GM23338 (cell line): ENCODE measurements around the gene KCNJ16. TPM values are rescaled to one million over a fixed set of nuclear protein-coding genes. Genes with fewer than 3 reads are reported as not detected.

Experiments used
- ATAC-seq: fragments of 200-7000 bp; cut with Tn5 transposase; 3 replicates; pipeline ENCODE4 v1.9.1; 2020
- DNase-seq: peaks from one replicate; pipeline ENCODE4 v3.0.0-alpha.2; 2015; ENCODE audit warnings: low spot score
- H2AFZ ChIP-seq: fragments of 200-600 bp; sonication (generic); 2 replicates; pipeline ENCODE4 v1.8.0; 2016; ENCODE audit warnings: antibody characterized with exemption, mild to moderate bottlenecking, moderate library complexity
- H3F3A ChIP-seq: fragments of 200-600 bp; sonication (generic); replicated peaks from 2 replicates; pipeline ENCODE4 v1.8.0; 2017; ENCODE audit warnings: antibody characterized with exemption, mixed run types, low read depth
- H3K27ac ChIP-seq: fragments of 200-600 bp; sonication (generic); 2 replicates; pipeline ENCODE4 v1.6.1; 2016; ENCODE audit warnings: low read depth
- H3K27me3 ChIP-seq: fragments of 200-600 bp; sonication (generic); 2 replicates; pipeline ENCODE4 v1.8.0; 2016; ENCODE audit warnings: mild to moderate bottlenecking, mixed run types, moderate library complexity; ENCODE audit not compliant: insufficient read depth
- H3K36me3 ChIP-seq: fragments of 200-600 bp; sonication (generic); 2 replicates; pipeline ENCODE4 v1.8.0; 2016; ENCODE audit warnings: mild to moderate bottlenecking; ENCODE audit not compliant: insufficient read depth
- H3K4me1 ChIP-seq: fragments of 200-600 bp; sonication (generic); 2 replicates; pipeline ENCODE4 v1.8.0; 2016; ENCODE audit warnings: mild to moderate bottlenecking, moderate library complexity; ENCODE audit not compliant: insufficient read depth
- H3K4me2 ChIP-seq: fragments of 200-600 bp; sonication (generic); 2 replicates; pipeline ENCODE4 v1.7.1; 2017; ENCODE audit warnings: mixed run types
- H3K4me3 ChIP-seq: fragments of 200-600 bp; sonication (generic); 2 replicates; pipeline ENCODE4 v1.6.1; 2016; ENCODE audit warnings: mixed run types
- H3K79me2 ChIP-seq: fragments of 200-600 bp; sonication (generic); replicated peaks from 2 replicates; pipeline ENCODE4 v1.8.0; 2017; ENCODE audit warnings: mild to moderate bottlenecking; ENCODE audit not compliant: insufficient read depth
- H3K9me2 ChIP-seq: fragments of 200-600 bp; sonication (generic); 2 replicates; pipeline ENCODE4 v1.8.0; 2017; ENCODE audit not compliant: insufficient read depth
- H4K20me1 ChIP-seq: fragments of 200-600 bp; sonication (generic); replicated peaks from 2 replicates; pipeline ENCODE4 v1.8.0; 2017; ENCODE audit warnings: mild to moderate bottlenecking; ENCODE audit not compliant: insufficient read depth
- H3K27ac Mint-ChIP-seq: 2 replicates; pipeline ENCODE4 v1.8.0; 2020; ENCODE audit warnings: inconsistent platforms, mild to moderate bottlenecking, moderate library complexity, mixed read lengths
- H3K27me3 Mint-ChIP-seq: 3 replicates; pipeline ENCODE4 v1.8.0; 2022; ENCODE audit warnings: low read depth, mild to moderate bottlenecking, moderate library complexity, mixed read lengths, inconsistent platforms; ENCODE audit not compliant: insufficient read depth, poor library complexity
- H3K36me3 Mint-ChIP-seq: 3 replicates; pipeline ENCODE4 v1.8.0; 2021; ENCODE audit warnings: low read depth, mild to moderate bottlenecking, inconsistent platforms, moderate library complexity, mixed read lengths
- H3K4me1 Mint-ChIP-seq: 3 replicates; pipeline ENCODE4 v1.8.0; 2020; ENCODE audit warnings: mild to moderate bottlenecking, inconsistent platforms, mixed read lengths
- H3K4me3 Mint-ChIP-seq: 3 replicates; pipeline ENCODE4 v1.8.0; 2021; ENCODE audit warnings: moderate library complexity, mild to moderate bottlenecking, inconsistent platforms, mixed read lengths
- H3K9me3 Mint-ChIP-seq: 3 replicates; pipeline ENCODE4 v1.8.0; 2020; ENCODE audit warnings: moderate library complexity, mild to moderate bottlenecking, inconsistent platforms, mixed read lengths
- CREB1 ChIP-seq: fragments of 250-450 bp; sonication (Bioruptor Pico); IDR thresholded peaks from 2 replicates; pipeline ENCODE4 v1.5.0; 2020; ENCODE audit warnings: low read depth, mild to moderate bottlenecking, moderate library complexity
- EZH2phosphoT487 ChIP-seq: fragments of 200-600 bp; sonication (generic); IDR thresholded peaks from one replicate; pipeline ENCODE4 v1.8.1; 2018; ENCODE audit warnings: antibody characterized with exemption; ENCODE audit not compliant: unreplicated experiment
- JUNB ChIP-seq: IDR thresholded peaks from one replicate; pipeline ENCODE4 v1.6.1; 2016; ENCODE audit warnings: antibody characterized with exemption; ENCODE audit not compliant: unreplicated experiment
- STAT1 ChIP-seq: IDR thresholded peaks from one replicate; pipeline ENCODE4 v1.6.1; 2016; ENCODE audit warnings: antibody characterized with exemption; ENCODE audit not compliant: unreplicated experiment
- polyA plus RNA-seq: library from polyadenylated mRNA; unstranded; fragments of >200 nt; fragmentation: Nextera tagmentation; extraction: Ambion mirVana; gene quantifications from 2 replicates; pipeline ENCODE4 v1.2.1, GENCODE V29; 2016
- total RNA-seq: library from RNA; depleted of rRNA; stranded (reverse); fragments of >200 nt; shearing (Covaris generic); gene quantifications from 2 replicates; pipeline ENCODE4 v1.2.3, GENCODE V29; 2014
- TF ChIP-seq, protein P1 (sequence below): fragments of 250-450 bp; sonication (Bioruptor Pico); IDR thresholded peaks from 2 replicates; pipeline ENCODE4 v1.5.0; 2020; ENCODE audit warnings: mild to moderate bottlenecking, moderate library complexity

The KCNJ16 gene
- total and polyA plus RNA-seq, 2 experiments from 2014 or later, result not detected

DNA sequence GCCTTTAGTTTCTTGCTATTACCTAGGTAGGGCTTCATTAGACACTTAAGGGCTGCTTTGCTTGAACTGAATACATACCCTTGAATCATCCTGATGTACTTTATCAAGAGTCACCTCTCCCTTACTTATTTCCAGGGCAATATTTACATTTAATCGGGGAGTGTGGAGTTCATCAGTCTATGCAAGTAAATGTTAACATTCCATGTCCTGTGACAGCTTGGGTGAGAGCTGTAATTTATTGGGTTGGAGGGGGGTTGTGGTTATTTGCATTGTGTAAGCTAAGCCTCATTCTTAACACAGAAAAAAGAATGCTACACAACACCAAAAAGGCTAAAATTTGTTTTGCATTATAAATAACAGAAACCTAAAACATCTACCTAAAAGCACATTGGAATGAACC is 16.7 kb downstream of the KCNJ16 start:
- no peak for ATAC-seq
- no peaks in the 10 kb centered on the region for H3K36me3 ChIP-seq
- Mint-ChIP-seq H3K4me1 (peaks cover 3% of the 10 kb centered on the region; the same call in 2 of the 3 replicates), H3K4me3 (no peak overlapping the region), H3K27me3 (peaks cover 1% of the 10 kb centered on the region), H3K9me3 (no peaks in the 10 kb centered on the region), H3K27ac (no peak overlapping the region), H3K36me3 (no peaks in the 10 kb centered on the region)
- no peak overlapping the region for H3K4me3 ChIP-seq
- TF ChIP-seq, protein P1, sequence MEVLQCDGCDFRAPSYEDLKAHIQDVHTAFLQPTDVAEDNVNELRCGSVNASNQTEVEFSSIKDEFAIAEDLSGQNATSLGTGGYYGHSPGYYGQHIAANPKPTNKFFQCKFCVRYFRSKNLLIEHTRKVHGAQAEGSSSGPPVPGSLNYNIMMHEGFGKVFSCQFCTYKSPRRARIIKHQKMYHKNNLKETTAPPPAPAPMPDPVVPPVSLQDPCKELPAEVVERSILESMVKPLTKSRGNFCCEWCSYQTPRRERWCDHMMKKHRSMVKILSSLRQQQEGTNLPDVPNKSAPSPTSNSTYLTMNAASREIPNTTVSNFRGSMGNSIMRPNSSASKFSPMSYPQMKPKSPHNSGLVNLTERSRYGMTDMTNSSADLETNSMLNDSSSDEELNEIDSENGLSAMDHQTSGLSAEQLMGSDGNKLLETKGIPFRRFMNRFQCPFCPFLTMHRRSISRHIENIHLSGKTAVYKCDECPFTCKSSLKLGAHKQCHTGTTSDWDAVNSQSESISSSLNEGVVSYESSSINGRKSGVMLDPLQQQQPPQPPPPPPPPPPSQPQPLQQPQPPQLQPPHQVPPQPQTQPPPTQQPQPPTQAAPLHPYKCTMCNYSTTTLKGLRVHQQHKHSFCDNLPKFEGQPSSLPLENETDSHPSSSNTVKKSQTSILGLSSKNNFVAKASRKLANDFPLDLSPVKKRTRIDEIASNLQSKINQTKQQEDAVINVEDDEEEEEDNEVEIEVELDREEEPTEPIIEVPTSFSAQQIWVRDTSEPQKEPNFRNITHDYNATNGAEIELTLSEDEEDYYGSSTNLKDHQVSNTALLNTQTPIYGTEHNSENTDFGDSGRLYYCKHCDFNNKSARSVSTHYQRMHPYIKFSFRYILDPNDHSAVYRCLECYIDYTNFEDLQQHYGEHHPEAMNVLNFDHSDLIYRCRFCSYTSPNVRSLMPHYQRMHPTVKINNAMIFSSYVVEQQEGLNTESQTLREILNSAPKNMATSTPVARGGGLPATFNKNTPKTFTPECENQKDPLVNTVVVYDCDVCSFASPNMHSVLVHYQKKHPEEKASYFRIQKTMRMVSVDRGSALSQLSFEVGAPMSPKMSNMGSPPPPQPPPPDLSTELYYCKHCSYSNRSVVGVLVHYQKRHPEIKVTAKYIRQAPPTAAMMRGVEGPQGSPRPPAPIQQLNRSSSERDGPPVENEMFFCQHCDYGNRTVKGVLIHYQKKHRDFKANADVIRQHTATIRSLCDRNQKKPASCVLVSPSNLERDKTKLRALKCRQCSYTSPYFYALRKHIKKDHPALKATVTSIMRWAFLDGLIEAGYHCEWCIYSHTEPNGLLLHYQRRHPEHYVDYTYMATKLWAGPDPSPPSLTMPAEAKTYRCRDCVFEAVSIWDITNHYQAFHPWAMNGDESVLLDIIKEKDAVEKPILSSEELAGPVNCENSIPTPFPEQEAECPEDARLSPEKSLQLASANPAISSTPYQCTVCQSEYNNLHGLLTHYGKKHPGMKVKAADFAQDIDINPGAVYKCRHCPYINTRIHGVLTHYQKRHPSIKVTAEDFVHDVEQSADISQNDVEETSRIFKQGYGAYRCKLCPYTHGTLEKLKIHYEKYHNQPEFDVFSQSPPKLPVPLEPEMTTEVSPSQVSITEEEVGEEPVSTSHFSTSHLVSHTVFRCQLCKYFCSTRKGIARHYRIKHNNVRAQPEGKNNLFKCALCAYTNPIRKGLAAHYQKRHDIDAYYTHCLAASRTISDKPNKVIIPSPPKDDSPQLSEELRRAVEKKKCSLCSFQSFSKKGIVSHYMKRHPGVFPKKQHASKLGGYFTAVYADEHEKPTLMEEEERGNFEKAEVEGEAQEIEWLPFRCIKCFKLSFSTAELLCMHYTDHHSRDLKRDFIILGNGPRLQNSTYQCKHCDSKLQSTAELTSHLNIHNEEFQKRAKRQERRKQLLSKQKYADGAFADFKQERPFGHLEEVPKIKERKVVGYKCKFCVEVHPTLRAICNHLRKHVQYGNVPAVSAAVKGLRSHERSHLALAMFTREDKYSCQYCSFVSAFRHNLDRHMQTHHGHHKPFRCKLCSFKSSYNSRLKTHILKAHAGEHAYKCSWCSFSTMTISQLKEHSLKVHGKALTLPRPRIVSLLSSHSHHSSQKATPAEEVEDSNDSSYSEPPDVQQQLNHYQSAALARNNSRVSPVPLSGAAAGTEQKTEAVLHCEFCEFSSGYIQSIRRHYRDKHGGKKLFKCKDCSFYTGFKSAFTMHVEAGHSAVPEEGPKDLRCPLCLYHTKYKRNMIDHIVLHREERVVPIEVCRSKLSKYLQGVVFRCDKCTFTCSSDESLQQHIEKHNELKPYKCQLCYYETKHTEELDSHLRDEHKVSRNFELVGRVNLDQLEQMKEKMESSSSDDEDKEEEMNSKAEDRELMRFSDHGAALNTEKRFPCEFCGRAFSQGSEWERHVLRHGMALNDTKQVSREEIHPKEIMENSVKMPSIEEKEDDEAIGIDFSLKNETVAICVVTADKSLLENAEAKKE (CRISPR knock-in tag), result no peak
- TF ChIP-seq EZH2phosphoT487 (no peak), STAT1 (no peak)
- H3F3A ChIP-seq, result no peaks in the 10 kb centered on the region
- no peak overlapping the region for H2AFZ ChIP-seq
- H3K4me2 ChIP-seq, result no peak overlapping the region
- no peak for DNase-seq
- no peaks in the 10 kb centered on the region for H3K27me3 ChIP-seq
- H4K20me1 ChIP-seq, result no peaks in the 10 kb centered on the region
- no peaks in the 10 kb centered on the region for H3K79me2 ChIP-seq
- H3K27ac ChIP-seq, result no peak overlapping the region
- H3K9me2 ChIP-seq, result no peaks in the 10 kb centered on the region; the same call in 1 of the 2 replicates
- no peaks in the 10 kb centered on the region for H3K4me1 ChIP-seq

DNA sequence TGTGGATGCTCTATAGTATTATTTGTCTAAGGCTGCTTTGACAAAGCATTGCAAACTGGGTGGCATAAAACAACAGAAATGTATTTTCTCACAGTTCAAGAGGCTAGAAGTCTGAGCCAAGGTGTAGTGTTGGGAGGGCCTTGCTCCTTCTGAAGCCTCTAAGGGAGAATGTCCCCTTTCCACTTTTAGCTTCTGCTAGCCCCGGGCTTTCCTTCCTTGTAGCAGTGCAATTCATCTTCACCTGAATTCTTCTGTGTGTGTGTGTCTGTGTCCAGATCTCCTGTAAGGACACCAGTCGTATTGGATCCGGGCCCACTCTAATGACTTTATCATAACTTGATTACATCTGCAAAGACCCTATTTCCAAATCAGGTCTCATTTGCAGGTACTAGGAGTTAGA is 18.1 kb downstream of the KCNJ16 start:
- no peak for ATAC-seq
- TF ChIP-seq JUNB (no peak), CREB1 (no peak)
- TF ChIP-seq, protein P1 (CRISPR knock-in tag), result no peak
- no peak overlapping the region for H3K27ac Mint-ChIP-seq

More for the DNA sequence above, 18.1 kb downstream of the KCNJ16 start:
- H3K4me3 ChIP-seq, result no peak overlapping the region
- H3K27me3 Mint-ChIP-seq, result peaks cover 1% of the 10 kb centered on the region
- no peaks in the 10 kb centered on the region for H3K27me3 ChIP-seq
- H3F3A ChIP-seq, result no peaks in the 10 kb centered on the region
- peak overlapping the region; percentile 21; the same call in 1 of the 2 replicates for H2AFZ ChIP-seq
- H3K4me1 ChIP-seq, result no peaks in the 10 kb centered on the region
- no peak for DNase-seq
- no peak overlapping the region for H3K4me3 Mint-ChIP-seq
- H3K27ac ChIP-seq, result no peak overlapping the region
- peaks cover 3% of the 10 kb centered on the region; the same call in 2 of the 3 replicates for H3K4me1 Mint-ChIP-seq
- H3K4me2 ChIP-seq, result no peak overlapping the region
- H3K79me2 ChIP-seq, result no peaks in the 10 kb centered on the region
- H3K9me2 ChIP-seq, result no peaks in the 10 kb centered on the region; the same call in 1 of the 2 replicates
- H4K20me1 ChIP-seq, result no peaks in the 10 kb centered on the region
- no peaks in the 10 kb centered on the region for H3K36me3 ChIP-seq
- no peaks in the 10 kb centered on the region for H3K36me3 Mint-ChIP-seq
- H3K9me3 Mint-ChIP-seq, result no peaks in the 10 kb centered on the region
